ENCODE results near the gene WHRN. TPM values are rescaled to one million over a fixed set of nuclear protein-coding genes. Genes with fewer than 3 reads are reported as not detected.

Gene WHRN
- total and polyA plus RNA-seq, 2 of the 13 experiments (the other 11 are each of a cell fraction or from before 2014, with no cell fraction given), result 2.3 to 5.3 TPM

GRCh38 chr9:114359801-114360200, 145.5 kb downstream of the WHRN start (continued):
- TF ChIP-seq KAT2B (IDR thresholded peaks at IDR 0.05; ENCODE audit: borderline replicate concordance, low read depth, low read length), result no peak
- no peak for TF ChIP-seq ZNF639 (CRISPR knock-in tag; conservative IDR thresholded peaks at IDR 0.05)
- TF ChIP-seq BRD4 (CRISPR knock-in tag; IDR thresholded peaks at IDR 0.05), result no peak
- TF ChIP-seq RERE (CRISPR knock-in tag; IDR thresholded peaks at IDR 0.05; ENCODE audit: low read depth), result no peak
- TF ChIP-seq ZNF142 (CRISPR knock-in tag; IDR thresholded peaks at IDR 0.05), result no peak
- TF ChIP-seq ATF4 (CRISPR knock-in tag; IDR thresholded peaks at IDR 0.05), result no peak

All from HepG2 (cell line).